T-helper 1 cell treated with Interleukin-12 subunit alpha and Interleukin-12 subunit beta and Interleukin-4 antibody, amounts not matched to agents 30 ng/mL and 1 ng/mL, for 36 hours (primary cell): ENCODE measurements around the gene PCDH15. TPM values are rescaled to one million over a fixed set of nuclear protein-coding genes. Genes with fewer than 3 reads are reported as not detected.

ENCODE experiments used
- intact Hi-C: fragments of 100-400 bp; cut with micrococcal nuclease; formaldehyde crosslinking; loops from one replicate; pipeline ENCODE4 v1.15.1; 2024
- total RNA-seq: library from RNA; stranded (reverse); gene quantifications from 2 replicates; pipeline ENCODE4 v1.2.3, GENCODE V29; 2022

Gene PCDH15
- total RNA-seq, 1 donor from 2014 or later = not detected

DNA sequence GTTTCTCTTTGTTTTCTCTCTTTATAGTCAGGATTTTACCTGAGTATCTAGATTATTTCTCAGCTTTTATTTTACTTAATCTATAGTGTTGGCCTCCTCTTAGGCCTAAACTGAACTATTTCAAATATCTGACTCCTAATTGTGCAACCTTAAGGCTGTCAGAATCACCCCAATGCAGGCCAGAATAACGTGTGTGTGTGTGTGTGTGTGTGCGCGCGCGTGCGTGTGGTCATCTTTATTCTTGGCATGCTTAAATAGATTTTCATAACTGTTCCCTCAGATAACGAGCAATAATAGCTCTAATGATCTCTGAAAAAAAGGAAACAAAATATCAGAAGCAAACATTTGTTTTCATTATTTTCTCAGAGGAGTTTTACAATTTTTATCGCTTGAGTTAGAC is 92.4 kb downstream of the PCDH15 start:
- intact Hi-C loops = no loop called here

- intact Hi-C loops = no loop called here
These were observed 93.0 kb downstream of the PCDH15 start for GRCh38 chr10:54708021-54708420.

- intact Hi-C loops = no loop called here
These were observed 98.2 kb downstream of the PCDH15 start for GRCh38 chr10:54702583-54703485.

DNA sequence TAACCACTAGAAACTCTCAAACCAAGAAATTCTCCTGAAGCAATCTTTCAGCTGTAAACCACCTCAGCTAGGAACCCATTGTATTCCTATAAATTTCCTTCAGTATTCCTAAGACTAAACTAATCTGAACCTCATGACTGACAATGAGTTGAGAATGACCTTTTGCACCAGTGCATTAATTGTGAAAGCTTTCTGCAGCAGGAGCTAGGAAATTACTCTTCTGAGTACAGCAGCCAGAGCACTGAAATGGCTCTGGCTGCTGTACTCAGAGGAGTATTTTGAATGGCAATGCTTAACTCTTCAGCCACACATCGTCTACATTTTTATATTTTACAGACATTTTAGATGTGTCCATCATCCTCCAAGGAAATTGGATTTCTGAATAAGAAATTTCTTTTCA is 109.7 kb downstream of the PCDH15 start:
- intact Hi-C loops = no loop called here

GRCh38 chr10:54682554-54682953 is 118.5 kb downstream of the PCDH15 start:
- intact Hi-C loops = no loop called here

GRCh38 chr10:54681136-54681535 is 119.9 kb downstream of the PCDH15 start:
- intact Hi-C loops = no loop called here

GRCh38 chr10:54667136-54667535 is 133.9 kb downstream of the PCDH15 start:
- intact Hi-C loops = no loop called here

- intact Hi-C loops = no loop called here
These were observed 134.8 kb downstream of the PCDH15 start for GRCh38 chr10:54666192-54666591.

DNA sequence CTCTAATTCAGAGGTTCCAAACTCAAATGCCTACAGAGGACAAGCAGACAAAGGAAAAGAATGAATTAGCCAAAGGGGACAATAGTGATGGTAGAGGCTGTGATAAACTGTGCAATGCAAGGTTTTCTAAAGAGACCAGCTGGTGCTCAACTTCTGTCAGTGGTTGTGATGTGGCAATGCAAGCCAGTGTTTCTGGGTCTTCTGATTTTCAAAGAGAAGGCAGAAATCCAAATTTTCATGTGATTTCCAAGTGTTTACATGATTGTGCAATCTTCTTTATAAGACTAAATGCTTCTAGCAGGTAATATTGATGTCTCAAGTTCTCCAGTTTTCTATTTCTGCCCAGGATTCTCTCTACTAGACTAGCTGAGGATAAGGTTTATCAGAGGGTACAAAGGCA is 135.9 kb downstream of the PCDH15 start:
- intact Hi-C loops = no loop called here

DNA sequence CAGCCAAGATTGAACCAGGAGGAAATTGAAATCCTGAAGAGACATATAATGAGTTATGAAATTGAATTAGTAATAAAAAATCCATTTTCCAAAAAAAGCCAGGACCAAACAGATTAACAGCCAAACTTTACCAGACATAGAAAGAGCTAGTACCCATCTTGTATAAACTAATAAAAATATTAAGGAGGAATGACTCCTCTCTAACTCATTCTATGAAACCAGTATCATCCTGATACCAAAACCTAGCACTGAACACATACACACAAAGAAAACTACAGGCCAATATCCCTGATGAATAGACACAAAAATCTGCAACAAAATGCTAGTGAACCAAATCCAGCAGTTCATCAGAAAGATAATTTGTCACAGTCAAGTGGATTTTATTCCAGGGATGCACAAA is 140.6 kb downstream of the PCDH15 start:
- intact Hi-C loops = no loop called here

DNA sequence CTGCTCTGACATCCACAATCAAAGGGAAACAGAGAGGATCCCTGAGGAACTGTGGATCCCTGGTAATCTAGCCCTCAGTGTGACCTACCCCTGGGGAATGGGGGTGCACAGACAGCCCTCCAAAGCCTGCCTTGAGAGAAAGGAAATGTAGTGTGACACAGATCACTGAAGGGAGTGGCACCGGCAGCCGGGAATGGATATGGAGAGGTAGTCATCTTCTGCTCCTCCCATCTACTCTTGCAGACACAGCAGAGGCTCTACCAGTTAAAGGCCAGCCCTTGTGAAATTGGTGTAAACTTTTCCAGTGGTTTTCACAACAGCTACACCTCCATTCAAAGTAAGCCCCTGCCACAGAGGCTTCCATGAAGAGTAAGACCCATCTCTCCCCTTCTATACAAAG is 144.4 kb downstream of the PCDH15 start:
- intact Hi-C loops = no loop called here

DNA sequence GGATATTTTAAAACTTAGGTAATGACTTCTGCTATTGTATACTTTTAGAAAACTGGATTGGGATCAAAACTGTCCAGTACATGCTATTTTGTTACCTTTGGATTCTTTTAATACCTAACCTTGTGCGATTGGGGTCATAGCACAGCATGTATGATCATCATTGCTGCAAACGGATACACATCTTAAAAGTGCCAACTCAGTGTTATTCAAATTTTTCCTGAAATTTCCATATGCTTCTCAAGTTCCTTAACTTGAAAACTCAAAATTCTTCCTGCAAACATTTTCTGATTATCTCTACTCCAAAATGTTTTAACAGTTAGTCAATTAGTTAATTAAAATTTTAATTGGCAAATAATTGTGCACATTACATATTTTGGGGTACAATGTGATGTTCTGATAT is 147.5 kb downstream of the PCDH15 start:
- intact Hi-C loops = no loop called here

DNA sequence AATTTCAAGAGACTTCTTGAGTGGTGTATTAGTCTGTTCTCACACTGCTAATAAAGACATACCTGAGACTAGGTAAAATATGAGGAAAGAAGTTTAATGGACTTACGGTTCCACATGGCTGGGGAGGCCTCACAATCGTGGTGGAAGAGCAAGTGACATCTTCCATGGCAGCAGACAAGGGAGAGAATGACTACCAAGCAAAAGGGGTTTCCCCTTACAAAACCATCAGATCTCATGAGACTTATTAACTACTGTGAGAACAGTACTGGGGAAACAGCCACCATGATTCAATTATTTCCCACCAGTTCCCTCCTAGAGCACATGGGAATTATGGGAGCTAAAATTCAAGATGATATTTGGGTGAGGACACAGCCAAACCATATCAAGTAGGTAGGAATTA is 150.5 kb downstream of the PCDH15 start:
- intact Hi-C loops = no loop called here

GRCh38 chr10:54622017-54622416 is 179.0 kb downstream of the PCDH15 start:
- intact Hi-C loops = no loop called here

GRCh38 chr10:54620352-54620751 is 180.7 kb downstream of the PCDH15 start:
- intact Hi-C loops = no loop called here

GRCh38 chr10:54614072-54614471 is 187.0 kb downstream of the PCDH15 start:
- intact Hi-C loops = no loop called here

GRCh38 chr10:54613162-54613561 is 187.9 kb downstream of the PCDH15 start:
- intact Hi-C loops = no loop called here

- intact Hi-C loops = no loop called here
These were observed 191.6 kb downstream of the PCDH15 start for GRCh38 chr10:54609423-54609822.

DNA sequence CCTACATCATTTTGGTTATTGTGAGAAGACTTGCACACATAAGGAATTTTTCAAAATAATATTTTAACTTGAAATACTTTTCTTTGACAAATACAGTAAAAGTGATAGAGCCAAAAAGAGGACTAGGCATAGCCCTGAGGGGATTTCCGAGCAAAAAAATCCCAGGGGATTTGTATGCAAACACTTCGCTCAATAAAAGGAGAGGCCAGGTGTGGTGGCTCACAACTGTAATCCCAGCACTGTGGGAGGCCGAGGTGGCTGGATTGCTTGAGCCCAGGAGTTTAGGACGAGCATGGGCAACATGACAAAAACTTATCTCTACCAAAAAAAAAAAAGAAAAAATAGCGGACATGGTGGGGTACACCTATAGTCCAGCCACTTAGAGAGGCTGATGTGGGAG is 193.0 kb downstream of the PCDH15 start:
- intact Hi-C loops = no loop called here

DNA sequence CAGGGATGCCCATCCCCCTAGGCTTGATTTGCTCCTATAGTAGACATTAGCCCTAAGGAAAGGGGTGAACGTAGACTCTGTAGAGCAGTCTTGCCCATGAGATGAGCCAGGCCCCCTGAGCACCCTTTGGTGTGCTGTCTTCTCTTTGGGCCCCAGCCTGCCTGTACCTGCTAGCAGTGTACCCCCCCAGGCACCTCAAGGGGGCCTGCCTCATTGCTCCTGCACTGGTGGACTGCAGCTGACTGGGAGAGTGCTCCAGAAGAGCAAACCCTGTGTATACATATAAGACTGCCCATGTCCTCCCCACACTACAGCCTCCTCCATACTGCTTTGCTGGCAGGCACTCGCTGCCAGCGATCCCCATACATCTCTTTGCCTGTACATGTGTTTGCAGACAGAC is 206.7 kb downstream of the PCDH15 start:
- intact Hi-C loops = no loop called here

- intact Hi-C loops = no loop called here
These were observed 213.1 kb downstream of the PCDH15 start for GRCh38 chr10:54587971-54588370.

DNA sequence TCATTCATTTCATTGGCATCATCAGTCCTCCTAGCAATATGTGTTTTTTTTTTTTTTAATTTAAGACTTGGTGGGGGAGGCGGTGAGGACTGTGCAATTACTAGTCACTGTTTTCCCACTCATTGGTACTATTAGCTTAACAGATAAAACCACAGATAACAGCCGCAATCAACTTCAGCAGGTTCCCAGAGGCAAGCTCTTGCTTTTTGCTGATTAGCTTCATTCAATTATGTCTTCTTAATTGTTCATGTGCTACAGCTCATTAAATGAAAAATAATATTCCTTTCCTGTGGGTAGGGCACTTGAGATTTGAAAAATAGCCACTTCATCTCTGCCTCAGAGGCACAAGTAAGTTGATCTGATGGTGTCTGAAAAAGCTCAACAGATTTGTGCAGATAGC is 215.5 kb downstream of the PCDH15 start:
- intact Hi-C loops = no loop called here

GRCh38 chr10:54577682-54578081 is 223.3 kb downstream of the PCDH15 start:
- intact Hi-C loops = no loop called here
